Lower lobe of right lung (tissue), 2 donors: ENCODE results near the gene GNG10. TPM values are rescaled to one million over a fixed set of nuclear protein-coding genes. Genes with fewer than 3 reads are reported as not detected.

Source experiments
- ATAC-seq, 2 donors: fragments of 200-7000 bp; cut with Tn5 transposase; one replicate each; pipeline ENCODE4 v1.9.1; 2020 to 2022; ENCODE audit warnings: mild to moderate bottlenecking in 2 of 2, moderate library complexity in 2 of 2
- DNase-seq: peaks from one replicate; pipeline ENCODE4 v3.0.0-alpha.2; 2020
- H3K27ac ChIP-seq: fragments of 200-600 bp; one replicate; pipeline ENCODE4 v1.8.0; 2022
- H3K27me3 ChIP-seq: fragments of 200-600 bp; one replicate; pipeline ENCODE4 v1.8.0; 2022; ENCODE audit warnings: low read depth
- H3K36me3 ChIP-seq: fragments of 200-600 bp; one replicate; pipeline ENCODE4 v1.8.0; 2022; ENCODE audit warnings: mild to moderate bottlenecking
- H3K4me1 ChIP-seq: fragments of 200-600 bp; one replicate; pipeline ENCODE4 v1.8.0; 2022
- H3K4me3 ChIP-seq: fragments of 200-600 bp; one replicate; pipeline ENCODE4 v1.8.0; 2022; ENCODE audit warnings: mild to moderate bottlenecking
- H3K9me3 ChIP-seq: fragments of 200-600 bp; one replicate; pipeline ENCODE4 v1.8.0; 2022
- intact Hi-C: fragments of 100-400 bp; cut with DNase I; formaldehyde crosslinking; loops from one replicate; pipeline ENCODE4 v1.11.0; 2022
- total RNA-seq: library from RNA; stranded (reverse); fragmentation: NEBNext Ultra II Directional; extraction: Animal tissue kit (Norgen Biotek cat#: 25700); gene quantifications from one replicate; pipeline ENCODE4 v1.2.1, GENCODE V29; 2021
- TF ChIP-seq, protein P1 (sequence below): fragments of 200-600 bp; IDR thresholded peaks from one replicate; pipeline ENCODE4 v1.8.0; 2022; ENCODE audit warnings: antibody characterized with exemption, mild to moderate bottlenecking
- donor health status: DM: no; HTN: yes; CAD: no; lungs with severe emphysema.

Gene GNG10
- total RNA-seq, 1 donor from 2014 or later, result 50.0 TPM

DNA sequence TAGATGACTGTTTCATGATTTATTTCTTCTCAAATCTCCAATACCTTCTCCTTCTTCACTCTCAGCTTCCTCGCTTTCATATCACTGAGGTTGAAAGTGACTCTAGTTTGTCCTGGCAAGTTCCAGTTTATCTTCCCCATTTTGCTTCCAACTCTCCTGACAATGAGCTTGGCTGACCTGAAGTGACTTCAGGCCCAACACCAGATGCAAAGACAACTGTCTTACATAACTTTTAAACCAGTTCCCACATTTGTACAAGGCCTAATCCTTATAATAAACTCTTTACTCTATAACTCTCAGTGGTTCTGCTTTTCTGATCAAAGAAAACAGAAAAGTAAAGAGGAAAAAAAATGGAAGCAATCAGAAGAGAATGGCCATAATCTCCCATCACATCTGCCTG, 22.0 kb downstream of the GNG10 start:
- Histone ChIP-seq H3K27ac (no peak overlapping the region), H3K9me3 (no peaks in the 10 kb centered on the region), H3K27me3 (no peaks in the 10 kb centered on the region), H3K4me3 (no peak overlapping the region), H3K4me1 (no peaks in the 10 kb centered on the region), H3K36me3 (no peaks in the 10 kb centered on the region)
- ATAC-seq, result no peak
- no peak for DNase-seq
- TF ChIP-seq, protein P1, sequence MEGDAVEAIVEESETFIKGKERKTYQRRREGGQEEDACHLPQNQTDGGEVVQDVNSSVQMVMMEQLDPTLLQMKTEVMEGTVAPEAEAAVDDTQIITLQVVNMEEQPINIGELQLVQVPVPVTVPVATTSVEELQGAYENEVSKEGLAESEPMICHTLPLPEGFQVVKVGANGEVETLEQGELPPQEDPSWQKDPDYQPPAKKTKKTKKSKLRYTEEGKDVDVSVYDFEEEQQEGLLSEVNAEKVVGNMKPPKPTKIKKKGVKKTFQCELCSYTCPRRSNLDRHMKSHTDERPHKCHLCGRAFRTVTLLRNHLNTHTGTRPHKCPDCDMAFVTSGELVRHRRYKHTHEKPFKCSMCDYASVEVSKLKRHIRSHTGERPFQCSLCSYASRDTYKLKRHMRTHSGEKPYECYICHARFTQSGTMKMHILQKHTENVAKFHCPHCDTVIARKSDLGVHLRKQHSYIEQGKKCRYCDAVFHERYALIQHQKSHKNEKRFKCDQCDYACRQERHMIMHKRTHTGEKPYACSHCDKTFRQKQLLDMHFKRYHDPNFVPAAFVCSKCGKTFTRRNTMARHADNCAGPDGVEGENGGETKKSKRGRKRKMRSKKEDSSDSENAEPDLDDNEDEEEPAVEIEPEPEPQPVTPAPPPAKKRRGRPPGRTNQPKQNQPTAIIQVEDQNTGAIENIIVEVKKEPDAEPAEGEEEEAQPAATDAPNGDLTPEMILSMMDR, result no peak
- intact Hi-C loops, result no loop called here

DNA sequence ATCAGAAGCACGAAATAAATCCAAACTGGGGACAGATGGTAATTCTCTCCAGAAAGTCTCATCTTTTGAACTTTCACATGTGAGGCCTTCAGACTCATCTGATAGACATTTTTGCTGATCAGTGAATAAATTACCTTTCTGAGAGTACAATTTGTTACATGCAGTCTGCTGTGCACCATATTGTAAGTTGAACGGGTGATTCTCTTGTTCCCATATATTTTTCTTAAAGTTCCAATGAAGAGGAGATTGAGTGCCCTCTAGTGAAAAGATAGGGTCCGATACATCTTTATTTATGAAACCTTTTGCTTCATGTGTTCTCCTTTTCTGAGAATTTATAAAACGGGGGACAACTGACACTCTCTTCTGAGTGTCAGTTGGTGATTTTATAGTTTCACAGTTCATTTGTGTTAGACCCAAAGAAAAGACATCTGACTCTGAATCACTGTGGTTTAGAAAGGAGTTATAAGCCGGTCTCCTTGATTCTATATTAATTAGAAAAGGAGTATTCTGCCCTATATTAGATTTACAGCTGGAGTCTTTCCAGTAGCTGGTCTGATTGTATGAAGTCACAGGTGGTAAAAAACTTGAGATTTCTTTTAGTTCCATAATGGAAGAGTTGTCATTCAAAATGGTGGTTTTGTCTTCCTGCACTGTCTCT, 30.4 kb downstream of the GNG10 start:
- no peak overlapping the region for H3K27ac ChIP-seq
- TF ChIP-seq, protein P1, result peak; percentile 21
- intact Hi-C loops, result no loop called here
- H3K9me3 ChIP-seq, result no peaks in the 10 kb centered on the region
- no peak overlapping the region for H3K4me3 ChIP-seq
- ATAC-seq, result peak in 1 of 2 donors; percentile 39
- H3K27me3 ChIP-seq, result no peaks in the 10 kb centered on the region
- no peak for DNase-seq
- H3K4me1 ChIP-seq, result no peaks in the 10 kb centered on the region
- H3K36me3 ChIP-seq, result no peaks in the 10 kb centered on the region

DNA sequence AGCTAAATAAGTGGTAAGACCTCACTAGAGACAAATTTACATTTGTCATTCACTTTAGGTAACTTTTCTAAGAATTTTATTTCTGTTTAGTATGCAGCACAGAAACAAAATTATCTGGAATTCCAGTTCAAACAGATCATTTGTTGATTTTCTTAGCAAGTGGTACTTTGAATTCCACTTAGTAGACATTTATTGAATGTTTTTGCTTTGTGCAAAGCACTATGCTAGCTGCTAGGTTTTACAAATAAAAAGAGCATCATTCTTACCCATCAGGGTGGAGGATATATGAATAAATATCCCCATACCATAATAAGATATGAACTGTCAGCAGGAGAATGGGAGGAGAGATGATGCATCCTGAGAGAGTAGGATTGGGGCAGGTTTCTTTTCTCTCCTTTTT, 35.4 kb downstream of the GNG10 start:
- Histone ChIP-seq H3K9me3 (no peaks in the 10 kb centered on the region), H3K4me1 (peaks cover 7% of the 10 kb centered on the region), H3K4me3 (no peak overlapping the region), H3K36me3 (no peaks in the 10 kb centered on the region), H3K27me3 (no peaks in the 10 kb centered on the region), H3K27ac (no peak overlapping the region)
- intact Hi-C loops, result no loop called here
- DNase-seq (no peak), ATAC-seq (peak in 1 of 2 donors; percentile 50)
- TF ChIP-seq, protein P1, result no peak

DNA sequence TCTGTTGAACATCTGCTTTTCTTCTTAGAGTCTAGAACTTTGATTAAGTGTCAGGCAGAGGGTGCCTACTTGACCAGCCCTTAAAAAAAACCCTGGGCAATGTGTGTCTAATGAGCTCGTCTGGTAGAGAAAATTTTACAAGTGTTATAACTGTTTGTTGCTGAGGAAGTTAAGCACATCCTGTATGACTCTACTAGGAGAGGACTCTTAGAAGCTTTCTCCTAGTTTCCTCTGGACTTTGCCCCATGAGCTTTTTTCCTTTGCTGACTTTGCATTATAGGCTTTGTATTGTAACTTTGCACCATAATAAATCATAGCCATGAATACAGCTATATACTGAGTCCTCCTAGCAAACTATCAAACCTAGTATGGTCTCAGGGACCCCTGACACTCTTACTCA, 39.4 kb downstream of the GNG10 start:
- no peak overlapping the region for H3K4me3 ChIP-seq
- no peak for ATAC-seq
- H3K27ac ChIP-seq, result no peak overlapping the region

DNA sequence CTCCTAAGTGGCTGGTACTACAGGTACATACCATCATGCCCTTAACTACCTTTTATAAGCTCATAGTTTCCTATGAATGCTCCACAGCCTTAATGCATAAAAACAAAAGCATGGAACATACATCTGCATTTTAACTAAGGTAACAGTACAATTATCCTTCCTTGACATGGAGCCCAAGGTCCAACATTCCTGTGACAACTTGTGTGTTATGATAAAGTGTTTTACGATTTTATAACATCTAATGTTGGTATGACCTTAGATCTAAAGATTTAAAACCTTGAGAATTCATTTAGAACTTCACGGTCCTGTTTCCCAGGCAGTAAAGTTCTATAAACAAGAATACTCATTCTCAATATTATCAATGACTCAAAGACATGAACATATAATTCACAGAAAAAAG, 43.1 kb downstream of the GNG10 start:
- Histone ChIP-seq H3K27me3 (no peaks in the 10 kb centered on the region), H3K4me3 (no peak overlapping the region), H3K9me3 (no peaks in the 10 kb centered on the region), H3K27ac (no peak overlapping the region), H3K4me1 (peaks cover 7% of the 10 kb centered on the region), H3K36me3 (no peaks in the 10 kb centered on the region)
- TF ChIP-seq, protein P1, result no peak
- intact Hi-C loops, result no loop called here
- no peak for ATAC-seq
- no peak for DNase-seq

More for the DNA sequence above, 39.4 kb downstream of the GNG10 start:
- no peaks in the 10 kb centered on the region for H3K9me3 ChIP-seq
- peaks cover 7% of the 10 kb centered on the region for H3K4me1 ChIP-seq
- no peaks in the 10 kb centered on the region for H3K36me3 ChIP-seq
- intact Hi-C loops, result no loop called here
- TF ChIP-seq, protein P1, result no peak
- no peaks in the 10 kb centered on the region for H3K27me3 ChIP-seq
- DNase-seq, result no peak
